ENCODE measurements around the gene ADAM17. TPM values are rescaled to one million over a fixed set of nuclear protein-coding genes. Genes with fewer than 3 reads are reported as not detected.
"Not testable (repeated sequence)": the region's sequence is repeated elsewhere in the genome, so short reads cannot be mapped to it uniquely, and the experiment has no call there.

ADAM17 gene
- total RNA-seq, 1 donor from 2014 or later, result 23.2 TPM

DNA sequence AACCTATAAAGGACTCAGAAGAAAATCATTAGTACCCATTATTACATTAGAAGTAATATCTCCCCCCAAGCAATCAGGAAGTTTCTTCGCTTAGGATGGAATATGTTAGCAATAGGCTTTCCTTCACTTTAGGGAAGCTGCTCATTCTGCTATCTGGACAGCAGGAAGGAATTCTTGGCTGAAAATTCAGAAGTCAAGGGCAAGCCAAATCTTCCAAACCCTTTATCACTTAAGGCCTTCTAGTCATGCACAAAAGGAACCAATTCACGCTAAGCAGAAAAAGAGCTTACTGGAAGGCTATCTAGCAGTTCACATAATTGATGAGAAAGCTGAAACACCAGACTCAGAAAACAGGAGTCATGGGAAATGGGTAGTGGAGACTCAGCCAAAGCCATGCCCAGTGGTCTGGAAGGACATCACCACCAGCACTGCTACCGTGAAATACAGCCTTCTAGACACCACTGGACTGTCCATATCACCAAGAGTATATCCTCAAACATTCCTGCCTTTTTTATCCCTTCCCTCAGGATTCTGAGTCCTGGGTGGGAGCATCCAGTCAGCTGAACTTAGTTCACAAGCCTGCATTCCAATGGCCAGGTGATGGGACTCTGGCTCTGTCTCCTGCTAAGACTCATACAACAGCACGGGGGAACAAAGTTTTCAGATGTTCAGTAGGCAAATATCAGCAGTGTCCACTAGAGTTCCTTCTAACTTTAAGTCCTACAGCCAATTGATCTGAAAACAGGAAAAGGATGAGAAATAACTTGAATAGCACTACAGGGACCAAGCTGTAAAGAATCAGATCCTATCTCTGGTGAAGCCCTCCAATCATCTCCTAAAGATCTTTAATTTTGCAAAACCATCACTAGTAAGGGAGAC is 14.8 kb upstream of the ADAM17 start:
- intact Hi-C loops (cut with micrococcal nuclease), result no loop called here

DNA sequence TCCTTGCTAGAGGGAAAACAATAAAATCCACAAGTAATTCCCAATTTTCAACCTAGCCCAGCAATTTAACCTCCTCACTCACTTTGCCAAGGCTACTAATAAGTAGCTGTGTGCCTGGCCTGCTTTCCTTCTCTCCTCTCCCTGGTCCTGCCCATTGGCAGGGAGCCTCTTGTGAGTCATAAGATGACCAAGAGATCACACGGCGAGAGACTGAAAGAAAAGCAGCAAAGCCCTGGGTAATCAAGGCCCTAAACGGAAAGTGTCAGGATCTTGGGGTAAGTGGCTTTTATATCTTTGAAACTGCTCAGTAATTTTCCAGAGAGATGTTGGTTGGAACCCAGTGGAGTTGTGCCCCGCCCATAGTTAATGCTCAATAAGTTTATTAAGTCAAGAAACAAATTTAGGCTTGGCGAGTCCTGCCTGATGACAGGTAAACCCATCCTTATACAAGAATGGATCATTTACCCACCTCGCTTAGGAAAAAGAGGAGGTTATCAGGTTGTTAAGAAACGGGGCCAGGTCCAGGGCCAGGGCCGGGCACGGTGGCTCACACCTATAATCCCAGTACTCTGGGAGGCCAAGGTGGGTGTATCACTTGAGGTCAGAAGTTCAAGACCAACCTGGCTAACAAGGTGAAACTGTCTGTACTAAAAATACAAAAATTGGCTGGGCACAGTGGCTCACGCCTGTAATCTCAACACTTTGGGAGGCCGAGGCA is 10.0 kb upstream of the ADAM17 start:
- intact Hi-C loops (cut with micrococcal nuclease), result no loop called here

DNA sequence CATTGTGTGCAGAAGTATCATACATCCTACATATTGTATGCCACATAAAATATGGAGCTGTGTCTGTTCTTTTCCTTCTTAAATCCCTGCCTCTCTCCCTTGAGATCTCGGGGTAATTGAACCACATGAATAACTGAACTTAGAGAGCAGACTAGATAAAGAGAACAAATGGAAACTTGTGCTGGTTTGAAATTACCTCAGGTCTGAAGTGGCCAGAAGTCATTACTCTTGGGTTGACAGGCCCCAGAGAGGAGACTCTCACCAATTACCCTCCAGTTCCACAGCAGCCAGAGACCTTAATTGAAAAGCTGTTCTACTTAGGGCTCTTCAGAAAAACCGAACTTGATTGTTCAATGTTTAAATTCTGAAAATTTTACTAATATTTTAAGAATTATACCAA is 5.0 kb upstream of the ADAM17 start:
- intact Hi-C loops (cut with micrococcal nuclease), result no loop called here

DNA sequence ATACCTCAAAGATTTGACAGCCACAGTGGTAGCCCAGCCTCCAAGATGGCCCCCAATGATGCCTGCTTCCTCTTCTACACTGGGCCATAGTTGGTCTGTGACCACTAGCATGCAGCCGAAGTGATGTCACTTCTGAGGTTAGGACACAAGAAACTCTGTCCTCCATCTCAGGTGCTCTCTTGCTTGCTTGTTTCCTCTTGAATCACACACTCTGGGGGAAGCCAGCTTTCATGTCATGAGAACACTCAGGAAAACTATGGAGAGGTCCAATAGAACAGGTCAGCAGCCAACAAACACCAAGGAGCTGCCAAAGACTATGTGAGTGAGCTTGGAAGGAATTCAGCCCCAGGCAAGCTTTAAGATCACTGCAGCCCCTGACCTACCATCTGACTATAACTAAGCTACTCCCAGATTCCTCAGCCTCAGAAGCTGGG is 3.3 kb upstream of the ADAM17 start:
- intact Hi-C loops (cut with micrococcal nuclease), result loop anchor here (5.0 kb wide), 1 partner anchor 193 kb away; no protein-coding TSS in a partner anchor

DNA sequence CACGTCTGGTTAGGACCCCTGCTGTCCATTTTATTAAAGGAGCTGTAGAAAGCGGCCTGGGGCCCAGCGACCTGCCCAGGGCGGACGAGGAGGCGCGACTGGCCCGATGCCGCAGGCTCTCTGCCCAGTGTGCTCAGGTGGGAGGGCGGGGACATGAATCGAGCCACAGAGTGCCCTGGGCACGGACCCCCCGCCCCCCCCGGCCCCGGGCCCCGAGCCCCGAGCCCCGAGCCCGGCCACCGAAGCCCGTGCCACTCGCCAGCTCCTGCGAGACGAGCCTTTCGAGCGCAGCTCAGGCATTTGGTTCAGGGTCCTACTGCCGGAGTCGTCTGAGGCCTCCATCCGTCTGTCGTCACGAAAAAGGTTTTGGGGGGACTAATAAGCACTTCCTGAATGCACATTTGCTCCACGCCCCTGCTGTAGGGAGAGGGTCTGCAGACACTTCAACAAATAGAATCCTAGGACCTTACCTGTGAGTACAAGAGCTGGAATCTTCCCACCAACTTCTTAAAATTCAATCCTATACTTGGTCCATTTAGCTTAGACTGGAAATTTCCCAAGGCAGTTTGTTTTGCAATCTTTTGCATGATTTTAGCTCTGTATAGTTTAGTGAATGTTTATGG is 602 bp upstream of the ADAM17 start:
- intact Hi-C loops (cut with micrococcal nuclease), result loop anchor here (2.0 to 5.0 kb wide), 2 partner anchors 196 to 287 kb away; partner anchors contain the start of gene TAF1B

DNA sequence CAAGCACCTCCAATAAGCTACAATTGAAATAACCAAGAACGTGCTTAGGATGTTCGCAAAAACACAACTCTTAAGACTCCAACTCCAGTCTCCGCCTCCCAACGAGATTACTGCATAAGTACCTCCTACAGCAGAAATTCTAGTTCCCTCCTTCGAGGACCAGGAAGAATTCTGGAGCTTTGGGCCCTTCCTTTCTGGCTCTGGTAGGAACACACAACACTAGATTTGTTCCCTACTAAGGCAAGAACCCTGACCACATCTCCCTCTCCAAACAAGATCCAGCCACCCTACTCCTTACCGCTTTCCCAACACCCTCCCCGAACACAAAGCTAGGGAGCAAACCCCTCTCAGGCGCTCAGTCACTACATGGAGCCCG is 721 bp downstream of the ADAM17 start:
- intact Hi-C loops (cut with micrococcal nuclease), result loop anchor here (1.0 to 5.0 kb wide), 7 partner anchors 54 to 565 kb away; partner anchors contain the start of genes CPSF3, IAH1 and ITGB1BP1

DNA sequence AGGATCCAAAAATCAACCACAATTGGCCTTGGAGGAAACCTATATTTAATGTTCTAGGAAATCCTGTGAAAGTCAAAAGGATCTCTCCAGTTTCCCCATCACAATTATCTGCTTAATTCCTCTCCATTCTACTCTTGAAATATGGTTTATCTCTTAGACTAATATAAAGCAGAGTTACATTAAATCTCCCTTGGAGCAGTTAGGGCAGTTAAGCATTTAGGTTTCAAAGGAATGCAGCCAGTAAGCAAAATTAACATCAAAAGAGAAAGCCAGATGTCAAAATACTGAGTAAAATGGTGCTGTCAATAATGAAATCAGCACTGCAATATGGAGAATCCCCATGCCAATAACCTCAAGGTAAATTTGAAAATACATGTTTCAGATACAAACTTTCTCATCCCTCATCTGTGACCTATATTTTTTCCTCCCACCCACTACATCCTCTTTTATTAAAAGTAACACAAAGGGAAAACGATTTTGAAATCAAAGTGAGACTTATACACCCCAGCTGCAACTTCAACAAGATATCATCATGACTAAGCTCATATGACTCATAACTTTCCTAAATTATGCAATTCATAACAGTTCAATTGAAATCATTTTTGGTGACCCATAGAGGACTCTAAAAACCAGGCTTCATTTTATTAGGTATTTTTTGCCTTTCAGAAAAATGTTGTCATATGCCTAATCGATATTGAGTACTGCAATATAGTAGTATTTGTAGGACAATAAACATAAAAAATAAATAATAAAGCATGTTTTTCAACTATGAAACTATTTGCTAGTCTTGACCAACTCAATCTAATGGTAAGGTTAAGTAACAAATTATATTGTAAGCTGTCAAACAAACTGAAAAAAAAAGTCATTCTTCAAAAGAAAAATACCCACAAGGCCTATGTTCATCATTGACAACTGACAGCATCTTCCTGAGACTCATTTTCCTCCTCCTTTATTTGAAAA is 3.1 kb downstream of the ADAM17 start:
- intact Hi-C loops (cut with micrococcal nuclease), result no loop called here

DNA sequence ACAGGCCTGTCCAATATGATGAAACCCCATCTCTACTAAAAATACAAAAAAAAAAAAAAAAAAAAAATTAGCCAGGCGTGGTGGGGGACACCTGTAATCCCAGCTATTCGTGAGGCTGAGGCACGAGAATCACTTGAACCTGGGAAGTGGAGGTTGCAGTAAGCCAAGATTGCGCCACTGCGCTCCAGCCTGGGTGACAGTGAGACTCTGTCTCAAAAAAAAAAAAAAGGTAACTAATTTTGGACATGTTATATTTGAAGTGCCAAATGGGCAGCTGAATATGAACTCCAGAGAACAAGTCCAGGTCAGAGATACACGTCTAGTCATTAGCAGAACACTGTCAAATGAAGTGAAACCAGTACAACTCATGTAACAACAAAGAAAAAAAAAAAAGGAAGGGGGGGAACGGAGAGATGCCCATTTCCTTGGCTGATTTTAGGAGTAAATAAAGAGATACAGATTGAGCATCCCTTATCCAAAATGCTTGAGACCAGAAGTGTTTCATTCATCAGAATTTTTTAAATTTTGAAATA is 4.7 kb downstream of the ADAM17 start:
- intact Hi-C loops (cut with micrococcal nuclease), result not testable (repeated sequence)

DNA sequence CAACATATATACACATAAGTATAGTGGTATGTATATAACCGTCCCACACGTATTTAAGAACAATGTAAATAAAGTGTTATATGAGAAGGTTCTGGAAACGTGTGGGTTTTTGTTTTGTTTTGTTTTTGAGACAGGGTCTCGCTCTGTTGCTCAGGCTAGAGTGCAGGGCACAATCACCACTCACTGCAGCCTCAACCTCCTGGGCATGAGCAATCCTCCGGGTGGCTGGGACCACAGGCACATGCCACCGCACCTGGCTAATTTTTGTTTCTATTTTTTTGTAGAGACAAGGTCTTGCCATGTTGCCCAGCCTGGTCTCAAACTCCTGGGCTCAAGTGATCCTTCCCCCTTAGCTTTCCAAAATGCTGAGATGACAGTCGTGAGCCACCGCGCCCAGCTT is 6.2 kb downstream of the ADAM17 start:
- intact Hi-C loops (cut with micrococcal nuclease), result no loop called here

DNA sequence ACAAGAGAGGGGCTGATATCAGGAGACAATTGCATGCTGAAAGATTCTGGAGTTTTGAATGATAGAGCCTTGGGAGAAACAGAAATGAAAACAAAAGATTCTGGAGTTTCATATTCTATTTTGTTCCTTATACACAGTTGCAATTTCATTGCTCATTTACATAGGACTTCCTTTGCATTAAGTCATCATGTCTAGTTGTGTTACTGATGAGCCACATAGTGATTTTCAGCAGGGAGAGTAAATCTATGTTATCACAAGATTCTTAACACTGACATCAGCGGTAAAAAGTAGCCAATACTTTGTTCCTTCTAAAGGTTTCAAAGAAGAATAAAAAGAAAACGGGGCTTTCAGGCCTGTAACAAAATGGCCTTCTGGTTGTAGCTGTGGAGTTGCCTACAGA is 7.1 kb downstream of the ADAM17 start:
- intact Hi-C loops (cut with micrococcal nuclease), result no loop called here

DNA sequence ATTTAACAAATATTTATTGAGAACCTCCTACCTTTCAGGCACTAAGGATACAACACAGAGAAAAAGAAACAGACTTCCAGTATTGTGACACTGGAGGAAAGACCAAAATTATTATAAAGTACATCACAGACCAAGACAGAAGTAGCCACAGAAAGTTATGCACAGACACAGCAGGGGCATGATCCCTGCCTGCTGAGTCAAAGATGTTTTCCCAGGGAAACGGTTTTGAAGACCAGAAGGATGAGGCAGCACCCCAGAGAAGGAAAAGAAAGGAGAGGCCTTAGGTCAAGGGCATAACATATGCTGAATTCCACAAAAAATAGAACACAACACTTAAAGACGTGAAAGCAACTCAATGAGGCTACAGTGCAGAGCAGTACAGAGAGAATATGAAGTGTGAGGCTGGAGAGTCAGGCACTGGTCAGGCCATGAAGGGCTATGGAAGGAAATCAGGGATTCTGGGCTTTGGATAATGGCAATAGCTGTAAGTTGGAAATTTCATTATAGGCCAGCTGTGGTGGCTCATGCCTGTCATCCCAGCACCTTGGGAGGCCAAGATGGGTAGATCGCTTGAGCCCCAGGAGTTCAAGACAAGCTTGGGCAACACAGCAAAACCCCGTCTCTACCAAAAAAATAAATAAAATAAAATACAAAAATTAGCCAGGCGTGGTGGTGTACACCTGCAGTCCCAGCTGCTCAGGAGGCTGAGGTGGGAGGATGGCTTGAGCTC is 8.2 kb downstream of the ADAM17 start:
- intact Hi-C loops (cut with micrococcal nuclease), result no loop called here

DNA sequence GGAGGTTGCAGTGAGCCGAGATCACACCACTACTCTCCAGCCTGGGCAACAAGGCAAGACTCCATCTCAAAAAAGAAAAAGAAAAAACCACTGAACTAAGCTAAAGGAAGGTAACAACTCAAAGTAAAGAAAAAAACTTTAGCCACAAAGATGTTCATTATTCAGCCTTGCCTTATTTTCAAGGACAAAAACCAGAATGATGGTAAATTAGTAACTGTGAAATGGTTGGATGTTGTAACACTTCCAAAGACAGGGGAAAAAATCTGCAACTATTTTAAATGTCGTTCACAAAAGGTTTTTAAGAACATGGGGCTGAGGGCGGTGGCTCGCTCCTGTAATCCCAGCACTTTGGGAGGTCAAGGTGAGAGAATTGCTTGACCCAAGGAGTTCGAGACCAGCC is 10.1 kb downstream of the ADAM17 start:
- intact Hi-C loops (cut with micrococcal nuclease), result no loop called here

DNA sequence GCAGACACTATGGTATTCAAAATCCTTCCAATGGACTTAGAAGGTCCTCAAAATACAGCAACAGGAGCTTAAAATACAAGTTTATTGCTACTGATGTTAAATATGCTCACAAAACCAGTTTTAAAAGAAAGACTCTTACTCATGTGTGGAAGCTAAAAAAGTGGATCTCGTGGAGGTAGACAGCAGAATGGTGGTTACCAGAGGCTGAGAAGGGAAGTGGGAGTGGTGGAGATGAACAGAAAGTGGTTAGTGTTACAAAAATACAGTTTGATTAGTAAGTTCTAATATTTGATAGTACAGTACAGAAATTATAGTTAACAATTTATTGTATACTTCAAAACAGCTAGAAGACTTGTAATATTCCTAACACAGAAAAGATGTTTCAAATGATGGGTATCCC is 12.1 kb downstream of the ADAM17 start:
- intact Hi-C loops (cut with micrococcal nuclease), result no loop called here

DNA sequence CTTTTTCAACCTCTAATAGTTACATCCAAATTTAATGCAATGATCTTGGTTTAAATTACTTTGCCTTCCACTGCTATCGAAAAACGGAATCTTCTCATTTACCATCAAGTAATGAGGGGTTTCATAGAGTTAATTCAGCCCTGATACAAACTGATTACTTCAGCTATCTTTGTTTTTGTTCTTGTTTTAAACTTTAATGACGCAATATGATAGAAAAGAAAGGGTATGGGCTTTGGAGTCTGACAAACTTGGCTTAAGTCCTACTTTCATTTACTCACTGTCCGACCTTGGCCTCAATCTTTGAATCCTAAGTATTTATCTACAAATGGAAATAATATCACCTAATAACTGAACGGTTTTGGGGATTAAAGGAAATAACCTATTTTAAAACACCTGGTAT is 16.1 kb downstream of the ADAM17 start:
- intact Hi-C loops (cut with micrococcal nuclease), result no loop called here

DNA sequence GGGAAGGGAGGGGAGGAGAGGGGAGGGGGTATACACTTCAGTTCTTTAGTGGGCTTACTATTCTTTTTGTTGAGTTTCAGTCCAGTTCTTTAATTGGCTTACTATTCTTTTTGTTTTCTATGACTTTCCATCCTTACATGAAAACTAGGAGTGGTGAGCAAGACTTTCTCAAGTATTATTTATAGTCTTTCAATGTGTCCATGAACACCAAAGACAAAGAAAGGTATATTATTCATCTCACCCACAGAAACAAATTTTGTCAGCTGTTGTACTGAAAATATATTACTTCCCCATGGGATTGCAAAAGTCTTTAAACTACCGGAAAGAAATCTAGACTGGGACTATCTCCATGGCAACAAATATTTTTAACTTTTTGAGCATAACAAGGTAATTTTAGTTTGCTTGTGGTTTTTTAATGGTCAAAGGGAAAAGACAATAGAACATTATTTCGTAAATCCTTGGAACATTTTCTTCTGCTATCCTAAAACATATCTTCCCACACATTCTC is 17.6 kb downstream of the ADAM17 start:
- intact Hi-C loops (cut with micrococcal nuclease), result no loop called here

DNA sequence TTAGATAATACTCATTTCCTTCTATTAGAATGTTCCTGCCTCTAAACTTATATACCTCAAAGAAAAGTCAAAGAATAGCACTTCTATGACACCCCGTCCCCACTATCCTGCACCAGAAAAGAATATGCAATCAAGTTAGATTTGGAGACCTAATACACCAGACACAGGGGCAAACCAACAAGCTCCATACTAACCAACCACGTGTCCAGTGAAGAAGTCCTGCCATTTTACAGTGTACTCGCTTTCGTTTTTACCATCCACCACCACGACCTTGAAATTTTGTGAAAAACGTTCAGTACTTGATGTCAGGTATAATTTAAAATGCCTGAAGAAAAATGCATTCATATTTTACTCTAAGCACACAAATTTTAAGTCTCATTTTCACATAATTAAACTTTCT is 19.1 kb downstream of the ADAM17 start:
- intact Hi-C loops (cut with micrococcal nuclease), result no loop called here

DNA sequence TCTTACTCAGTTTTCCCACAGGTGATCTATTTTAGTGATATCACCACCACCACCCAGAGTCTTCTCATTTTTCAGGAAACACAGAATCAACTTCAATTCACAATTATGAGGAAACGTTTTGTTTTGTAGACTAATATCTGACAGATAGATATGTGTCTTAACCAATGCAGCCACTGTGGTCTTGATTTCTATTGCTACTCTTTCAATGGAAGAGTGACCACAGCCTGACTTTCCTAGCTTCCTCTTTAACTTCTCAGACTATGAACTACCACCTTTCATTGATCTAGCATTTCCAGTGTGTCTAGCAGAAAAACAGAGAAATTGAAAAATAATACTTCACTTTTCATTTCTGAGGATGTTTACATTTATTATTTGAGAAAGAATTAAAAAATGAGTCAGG is 20.5 kb downstream of the ADAM17 start:
- intact Hi-C loops (cut with micrococcal nuclease), result no loop called here

DNA sequence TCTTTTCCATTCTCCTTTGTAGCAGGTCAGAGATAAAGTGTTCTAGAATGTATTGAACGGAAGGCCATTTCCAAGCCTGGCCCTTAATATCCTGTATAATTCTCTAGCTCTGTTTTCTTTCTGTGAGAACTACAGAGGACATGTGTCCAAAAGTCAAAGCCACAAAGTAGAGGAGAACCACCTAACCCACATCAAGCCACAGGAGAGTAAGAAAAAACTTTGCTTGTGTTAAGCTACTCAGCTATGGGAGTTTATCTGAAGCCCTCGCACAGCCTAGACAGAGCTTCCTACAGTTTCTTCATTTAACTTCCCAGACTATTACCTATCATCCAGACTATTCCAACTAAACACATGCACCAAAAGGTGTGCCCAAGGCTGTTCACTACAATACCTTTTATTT is 22.0 kb downstream of the ADAM17 start:
- intact Hi-C loops (cut with micrococcal nuclease), result no loop called here

DNA sequence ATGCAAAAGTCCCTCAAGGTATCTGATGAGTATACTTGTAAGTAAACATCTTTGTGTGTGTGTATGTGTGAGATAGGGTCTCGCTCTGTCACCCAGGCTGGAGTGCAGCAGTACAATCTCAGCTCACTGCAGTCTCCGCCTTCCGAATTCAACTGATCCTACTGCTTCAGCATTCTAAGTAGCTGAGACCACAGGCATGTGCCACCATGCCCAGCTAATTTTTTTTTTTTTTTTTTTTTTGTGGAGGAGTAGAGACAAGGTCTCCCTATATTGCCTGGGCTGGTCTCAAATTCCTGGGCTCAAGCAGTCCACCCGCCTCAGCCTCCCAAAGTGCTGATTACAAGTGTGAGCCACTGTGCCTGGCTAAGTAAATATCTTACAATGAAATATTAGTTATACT is 23.2 kb downstream of the ADAM17 start:
- intact Hi-C loops (cut with micrococcal nuclease), result no loop called here
